ENCODE measurements around the gene ZNF512B. TPM values are rescaled to one million over a fixed set of nuclear protein-coding genes. Genes with fewer than 3 reads are reported as not detected.

ZNF512B gene
- total and polyA plus RNA-seq, 7 donors: 3.3 to 14.4 (median 10.0) TPM

- 23 to 42% (median 27%) methylated on average over 12 of the region's 12 CpGs for WGBS, 3 donors
- ATAC-seq (peak; percentile 72 to 85 (median 76)), DNase-seq (peak in 1 of 2 donors; percentile 38)
- peaks cover 0 to 2% of the 10 kb centered on the region in 2 donors for H3K36me3 ChIP-seq (ENCODE audit: insufficient read depth in 1 of 2, low read depth in 1 of 2)
- no peaks in the 10 kb centered on the region for H3K9me3 ChIP-seq
- TF ChIP-seq, protein P1, sequence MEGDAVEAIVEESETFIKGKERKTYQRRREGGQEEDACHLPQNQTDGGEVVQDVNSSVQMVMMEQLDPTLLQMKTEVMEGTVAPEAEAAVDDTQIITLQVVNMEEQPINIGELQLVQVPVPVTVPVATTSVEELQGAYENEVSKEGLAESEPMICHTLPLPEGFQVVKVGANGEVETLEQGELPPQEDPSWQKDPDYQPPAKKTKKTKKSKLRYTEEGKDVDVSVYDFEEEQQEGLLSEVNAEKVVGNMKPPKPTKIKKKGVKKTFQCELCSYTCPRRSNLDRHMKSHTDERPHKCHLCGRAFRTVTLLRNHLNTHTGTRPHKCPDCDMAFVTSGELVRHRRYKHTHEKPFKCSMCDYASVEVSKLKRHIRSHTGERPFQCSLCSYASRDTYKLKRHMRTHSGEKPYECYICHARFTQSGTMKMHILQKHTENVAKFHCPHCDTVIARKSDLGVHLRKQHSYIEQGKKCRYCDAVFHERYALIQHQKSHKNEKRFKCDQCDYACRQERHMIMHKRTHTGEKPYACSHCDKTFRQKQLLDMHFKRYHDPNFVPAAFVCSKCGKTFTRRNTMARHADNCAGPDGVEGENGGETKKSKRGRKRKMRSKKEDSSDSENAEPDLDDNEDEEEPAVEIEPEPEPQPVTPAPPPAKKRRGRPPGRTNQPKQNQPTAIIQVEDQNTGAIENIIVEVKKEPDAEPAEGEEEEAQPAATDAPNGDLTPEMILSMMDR (IDR thresholded peaks at IDR 0.05): no peak
- intact Hi-C loops (cut with DNase I): no loop called here
- H3K4me1 ChIP-seq: no peaks in the 10 kb centered on the region
- peak overlapping the region; percentile 59 for H3K27ac ChIP-seq
- no peaks in the 10 kb centered on the region for H3K27me3 ChIP-seq (ENCODE audit: insufficient read depth in 3 of 3, low read length in 2 of 3)
- H3K4me3 ChIP-seq: no peak overlapping the region
These were observed 58.6 kb downstream of the ZNF512B start for GRCh38 chr20:63911176-63911575.

DNA sequence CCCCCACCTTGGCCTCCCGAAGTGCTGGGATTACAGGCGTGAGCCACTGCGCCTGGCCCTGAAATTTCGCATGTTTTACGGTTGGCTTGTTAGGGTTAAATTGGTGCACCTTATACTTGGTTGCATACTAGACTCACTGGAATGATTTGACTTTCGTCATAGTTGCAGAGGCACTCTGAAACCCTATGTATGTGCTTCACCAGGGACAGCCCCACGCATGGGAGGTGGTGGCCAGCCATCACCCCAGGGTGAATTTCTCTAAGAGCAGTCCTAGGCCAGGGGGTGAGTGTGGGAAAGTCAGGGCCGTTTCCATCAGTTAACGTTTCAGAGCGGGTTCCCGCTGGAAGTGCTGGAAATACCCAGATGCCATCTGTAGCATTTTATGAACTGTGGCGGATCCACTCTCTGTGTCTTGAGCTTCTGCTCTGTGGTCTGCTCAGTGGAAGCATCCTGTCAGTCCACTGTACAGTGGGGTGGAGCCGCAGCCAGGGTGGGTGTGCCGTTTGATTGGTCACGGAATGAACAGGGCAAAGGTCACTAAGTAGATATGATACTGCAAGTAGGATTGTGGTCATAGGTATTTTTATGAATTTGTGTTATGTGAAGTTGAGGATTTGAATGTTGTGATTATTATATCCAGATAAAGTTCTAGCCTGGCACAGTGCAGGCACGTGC is 61.6 kb downstream of the ZNF512B start:
- Histone ChIP-seq H3K27ac (no peak overlapping the region), H3K9me3 (no peaks in the 10 kb centered on the region), H3K4me1 (peaks cover 3% of the 10 kb centered on the region), H3K27me3 (ENCODE audit: insufficient read depth in 3 of 3, low read length in 2 of 3) (no peaks in the 10 kb centered on the region), H3K4me3 (no peak overlapping the region), H3K36me3 (ENCODE audit: insufficient read depth in 1 of 2, low read depth in 1 of 2) (peaks cover 0 to 2% of the 10 kb centered on the region in 2 donors)
- intact Hi-C loops (cut with DNase I): no loop called here
- TF ChIP-seq, protein P1 (IDR thresholded peaks at IDR 0.05): no peak
- ATAC-seq: no peak
- WGBS, 3 donors: 73 to 79% (median 78%) methylated on average over 16 of the region's 16 CpGs
- DNase-seq: no peak

Other genes with a start within 250 kb of the ZNF512B start
- gene LIME1, start 233.3 kb downstream of the ZNF512B start, total RNA-seq: 1 to 10 TPM; 1.7 to 4.6 (median 2.6) TPM
- 1 to 10 TPM; 3.1 to 5.1 (median 4.4) TPM for gene LIME1, start 233.3 kb downstream of the ZNF512B start, polyA plus RNA-seq
- gene SLC2A4RG, start 230.2 kb downstream of the ZNF512B start, total RNA-seq: 10 to 100 TPM; 40.2 to 79.1 (median 54.7) TPM
- 10 to 100 TPM; 27.1 to 45.5 (median 43.7) TPM for gene SLC2A4RG, start 230.2 kb downstream of the ZNF512B start, polyA plus RNA-seq
- gene ZBTB46, start 138.7 kb downstream of the ZNF512B start, total RNA-seq: 1 to 10 TPM; 4.5 to 6.4 (median 5.6) TPM
- gene ZBTB46, start 138.7 kb downstream of the ZNF512B start, polyA plus RNA-seq: 1 to 10 TPM; 1.3 to 3.1 (median 2.2) TPM
- not detected for gene ABHD16B, start 108.4 kb downstream of the ZNF512B start, total RNA-seq
- gene ABHD16B, start 108.4 kb downstream of the ZNF512B start, polyA plus RNA-seq: 1 to 10 TPM in 1 of 3 donors, under 1 TPM in 2; 0.04 to 3.2 (median 0.34) TPM
- 10 to 100 TPM; 40.7 to 56.0 (median 55.1) TPM for gene TPD52L2, start 104.7 kb downstream of the ZNF512B start, total RNA-seq
- gene TPD52L2, start 104.7 kb downstream of the ZNF512B start, polyA plus RNA-seq: 100 to 1,000 TPM in 1 of 3 donors, 10 to 100 TPM in 2; 46.7 to 152 (median 89.7) TPM
- gene DNAJC5, start 74.8 kb downstream of the ZNF512B start, total RNA-seq: 10 to 100 TPM; 20.4 to 27.3 (median 23.3) TPM
- gene DNAJC5, start 74.8 kb downstream of the ZNF512B start, polyA plus RNA-seq: 10 to 100 TPM; 13.1 to 33.6 (median 19.7) TPM
- gene UCKL1, start 13.5 kb downstream of the ZNF512B start, total RNA-seq: 10 to 100 TPM; 23.2 to 37.0 (median 35.5) TPM
- 10 to 100 TPM; 22.9 to 42.4 (median 40.5) TPM for gene UCKL1, start 13.5 kb downstream of the ZNF512B start, polyA plus RNA-seq
- gene SAMD10, start 9.7 kb upstream of the ZNF512B start, total RNA-seq: under 1 TPM; 0.32 to 0.84 (median 0.55) TPM
- gene SAMD10, start 9.7 kb upstream of the ZNF512B start, polyA plus RNA-seq: 1 to 10 TPM in 1 of 3 donors, under 1 TPM in 2; 0.44 to 5.5 (median 0.92) TPM
- 10 to 100 TPM; 51.0 to 63.1 (median 59.8) TPM for gene PRPF6, start 11.2 kb upstream of the ZNF512B start, total RNA-seq
- gene PRPF6, start 11.2 kb upstream of the ZNF512B start, polyA plus RNA-seq: 10 to 100 TPM; 38.8 to 75.4 (median 52.5) TPM
- gene C20orf204, start 66.3 kb upstream of the ZNF512B start, total RNA-seq: under 1 TPM; 0.25 to 0.71 (median 0.55) TPM
- under 1 TPM in 2 of 3 donors, not detected in 1; 0.30 to 0.64 TPM for gene C20orf204, start 66.3 kb upstream of the ZNF512B start, polyA plus RNA-seq
- gene SOX18, start 79.7 kb upstream of the ZNF512B start, total RNA-seq: 10 to 100 TPM; 11.7 to 50.8 (median 30.5) TPM
- gene SOX18, start 79.7 kb upstream of the ZNF512B start, polyA plus RNA-seq: 10 to 100 TPM in 1 of 3 donors, 1 to 10 TPM in 2; 4.2 to 15.4 (median 6.5) TPM
- 10 to 100 TPM; 30.2 to 43.4 (median 37.6) TPM for gene TCEA2, start 93.3 kb upstream of the ZNF512B start, total RNA-seq
- 10 to 100 TPM; 15.1 to 24.9 (median 15.6) TPM for gene TCEA2, start 93.3 kb upstream of the ZNF512B start, polyA plus RNA-seq
- gene RGS19, start 109.6 kb upstream of the ZNF512B start, total RNA-seq: 1 to 10 TPM; 2.0 to 3.5 (median 2.4) TPM
- gene RGS19, start 109.6 kb upstream of the ZNF512B start, polyA plus RNA-seq: 1 to 10 TPM; 3.7 to 5.7 (median 3.8) TPM
- under 1 TPM; 0.17 to 0.94 (median 0.21) TPM for gene OPRL1, start 110.2 kb upstream of the ZNF512B start, total RNA-seq
- under 1 TPM; 0.03 to 0.08 (median 0.08) TPM for gene OPRL1, start 110.2 kb upstream of the ZNF512B start, polyA plus RNA-seq
- not detected for gene LKAAEAR1, start 114.5 kb upstream of the ZNF512B start, total RNA-seq
- gene LKAAEAR1, start 114.5 kb upstream of the ZNF512B start, polyA plus RNA-seq: not detected
- gene NPBWR2, start 137.6 kb upstream of the ZNF512B start, total RNA-seq: not detected
- not detected for gene NPBWR2, start 137.6 kb upstream of the ZNF512B start, polyA plus RNA-seq
- gene MYT1, start 194.5 kb upstream of the ZNF512B start, total RNA-seq: not detected
- gene MYT1, start 194.5 kb upstream of the ZNF512B start, polyA plus RNA-seq: under 1 TPM in 1 of 3 donors, not detected in 2; under 0.01 TPM